GM10847 (cell line): ENCODE data around the gene ULK2.

Source experiments
- POLR2A ChIP-seq: IDR thresholded peaks from 2 replicates; pipeline ENCODE4 v1.6.1; 2011; ENCODE audit not compliant: insufficient read length; ENCODE audit errors: extremely low read depth

The ULK2 gene

GRCh38 chr17:19876529-19877161 is 8.9 kb upstream of the ULK2 start:
- no peak for TF ChIP-seq POLR2A

- no peak for TF ChIP-seq POLR2A
Measured at GRCh38 chr17:19874256-19874655, 6.5 kb upstream of the ULK2 start.

GRCh38 chr17:19873346-19873745 is 5.6 kb upstream of the ULK2 start:
- TF ChIP-seq POLR2A, result no peak

GRCh38 chr17:19868079-19868395 is 301 bp upstream of the ULK2 start:
- TF ChIP-seq POLR2A, result no peak

- no peak for TF ChIP-seq POLR2A
Measured at GRCh38 chr17:19867079-19867328, 732 bp downstream of the ULK2 start.

- TF ChIP-seq POLR2A, result no peak
Measured at GRCh38 chr17:19865021-19865420, 2.7 kb downstream of the ULK2 start.

GRCh38 chr17:19857640-19858039 is 10.1 kb downstream of the ULK2 start:
- TF ChIP-seq POLR2A, result no peak

GRCh38 chr17:19833914-19834313 is 33.8 kb downstream of the ULK2 start:
- TF ChIP-seq POLR2A, result no peak

- no peak for TF ChIP-seq POLR2A
Measured at GRCh38 chr17:19830061-19830460, 37.7 kb downstream of the ULK2 start.

GRCh38 chr17:19812407-19812806 is 55.3 kb downstream of the ULK2 start:
- no peak for TF ChIP-seq POLR2A

GRCh38 chr17:19805006-19805405 is 62.7 kb downstream of the ULK2 start:
- TF ChIP-seq POLR2A, result no peak

GRCh38 chr17:19800571-19800970 is 67.2 kb downstream of the ULK2 start:
- TF ChIP-seq POLR2A, result no peak

GRCh38 chr17:19799796-19800195 is 67.9 kb downstream of the ULK2 start:
- TF ChIP-seq POLR2A, result no peak

- TF ChIP-seq POLR2A, result no peak
Measured at GRCh38 chr17:19796457-19796856, 71.3 kb downstream of the ULK2 start.

GRCh38 chr17:19791918-19792550 is 75.7 kb downstream of the ULK2 start:
- TF ChIP-seq POLR2A, result no peak

GRCh38 chr17:19787733-19788357 is 79.9 kb downstream of the ULK2 start:
- no peak for TF ChIP-seq POLR2A

- TF ChIP-seq POLR2A, result no peak
Measured at GRCh38 chr17:19785854-19786253, 81.9 kb downstream of the ULK2 start.
